Tibial nerve (tissue), 4 donors: ENCODE data around the gene KLC1.

ENCODE experiments used
- EP300 ChIP-seq, 2 donors: sonication (generic); formaldehyde crosslinking; IDR thresholded peaks; one replicate each; pipeline ENCODE4 v1.6.1; 2017; ENCODE audit warnings: antibody characterized with exemption in 2 of 2, mild to moderate bottlenecking in 1 of 2
- POLR2A ChIP-seq, 2 donors: fragments of 450-650 bp; IDR thresholded peaks; one replicate each; pipeline ENCODE4 v1.6.1; 2017; ENCODE audit warnings: antibody characterized with exemption in 2 of 2, mild to moderate bottlenecking in 2 of 2, moderate library complexity in 2 of 2
- TF ChIP-seq, protein P1 (sequence below), 5 experiments: fragments of 200-600 bp in 3 of 5; fragments of 450-650 bp in 2 of 5; sonication (generic) in 3 of 5; IDR thresholded peaks; one replicate each; pipeline ENCODE4 v1.5.1; 2016 to 2019; ENCODE audit warnings: antibody characterized with exemption in 5 of 5, mild to moderate bottlenecking in 3 of 5, moderate library complexity in 2 of 5

DNA sequence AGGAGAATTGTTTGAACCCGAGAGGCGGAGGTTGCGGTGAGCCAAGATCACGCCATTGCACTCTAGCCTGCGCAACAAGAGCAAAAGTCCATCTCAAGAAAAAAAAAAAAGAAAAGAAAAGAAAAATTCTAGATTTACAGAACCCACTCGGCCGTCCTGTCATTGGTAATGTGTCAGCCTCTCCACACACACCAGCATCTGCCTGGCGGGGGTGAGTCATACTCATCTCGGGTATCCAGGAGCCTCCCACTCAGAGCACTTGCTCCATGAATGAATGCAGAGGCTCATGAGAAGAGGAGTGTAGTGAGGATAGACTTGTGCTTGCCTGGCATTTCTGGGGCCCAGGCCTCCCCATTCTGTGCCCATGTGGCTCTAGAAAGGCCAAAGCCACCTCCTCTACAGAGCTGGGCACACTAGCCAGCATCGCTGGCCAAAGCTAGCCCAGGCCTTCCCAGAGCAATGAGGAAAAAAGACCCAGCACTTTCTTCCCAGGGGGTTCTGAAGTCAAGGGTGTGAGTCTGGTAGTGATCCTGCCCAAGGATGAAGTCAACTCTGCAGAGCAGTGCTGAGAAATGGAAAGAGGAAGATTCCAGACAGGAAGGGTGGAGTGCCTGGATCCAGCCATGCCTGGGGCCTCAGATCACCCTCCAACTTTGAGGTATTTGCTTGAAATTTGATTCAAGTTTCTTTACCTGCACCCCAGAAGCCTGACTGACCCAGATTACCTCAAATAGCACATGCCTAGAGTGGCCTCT lies 31.2 kb upstream of the KLC1 start:
- TF ChIP-seq, protein P1, sequence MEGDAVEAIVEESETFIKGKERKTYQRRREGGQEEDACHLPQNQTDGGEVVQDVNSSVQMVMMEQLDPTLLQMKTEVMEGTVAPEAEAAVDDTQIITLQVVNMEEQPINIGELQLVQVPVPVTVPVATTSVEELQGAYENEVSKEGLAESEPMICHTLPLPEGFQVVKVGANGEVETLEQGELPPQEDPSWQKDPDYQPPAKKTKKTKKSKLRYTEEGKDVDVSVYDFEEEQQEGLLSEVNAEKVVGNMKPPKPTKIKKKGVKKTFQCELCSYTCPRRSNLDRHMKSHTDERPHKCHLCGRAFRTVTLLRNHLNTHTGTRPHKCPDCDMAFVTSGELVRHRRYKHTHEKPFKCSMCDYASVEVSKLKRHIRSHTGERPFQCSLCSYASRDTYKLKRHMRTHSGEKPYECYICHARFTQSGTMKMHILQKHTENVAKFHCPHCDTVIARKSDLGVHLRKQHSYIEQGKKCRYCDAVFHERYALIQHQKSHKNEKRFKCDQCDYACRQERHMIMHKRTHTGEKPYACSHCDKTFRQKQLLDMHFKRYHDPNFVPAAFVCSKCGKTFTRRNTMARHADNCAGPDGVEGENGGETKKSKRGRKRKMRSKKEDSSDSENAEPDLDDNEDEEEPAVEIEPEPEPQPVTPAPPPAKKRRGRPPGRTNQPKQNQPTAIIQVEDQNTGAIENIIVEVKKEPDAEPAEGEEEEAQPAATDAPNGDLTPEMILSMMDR (IDR thresholded peaks at IDR 0.05) = no peak
- TF ChIP-seq POLR2A (IDR thresholded peaks at IDR 0.05) (no peak), EP300 (IDR thresholded peaks at IDR 0.05) (no peak)
